Measurements from ENCODE around the gene COL4A5.
"Not testable (repeated sequence)": the region's sequence is repeated elsewhere in the genome, so short reads cannot be mapped to it uniquely, and the experiment has no call there.

The COL4A5 gene

GRCh38 chrX:108439426-108439942 lies at the start of gene COL4A5:
TSS of gene COL4A5 (plus strand) at chrX:108439838. CDS start at chrX:108440126, 288 bp downstream.
- no peak for DNase-seq

- DNase-seq: not testable (repeated sequence)
These were observed 48.5 kb upstream of the COL4A5 start for GRCh38 chrX:108390976-108391717.

DNA sequence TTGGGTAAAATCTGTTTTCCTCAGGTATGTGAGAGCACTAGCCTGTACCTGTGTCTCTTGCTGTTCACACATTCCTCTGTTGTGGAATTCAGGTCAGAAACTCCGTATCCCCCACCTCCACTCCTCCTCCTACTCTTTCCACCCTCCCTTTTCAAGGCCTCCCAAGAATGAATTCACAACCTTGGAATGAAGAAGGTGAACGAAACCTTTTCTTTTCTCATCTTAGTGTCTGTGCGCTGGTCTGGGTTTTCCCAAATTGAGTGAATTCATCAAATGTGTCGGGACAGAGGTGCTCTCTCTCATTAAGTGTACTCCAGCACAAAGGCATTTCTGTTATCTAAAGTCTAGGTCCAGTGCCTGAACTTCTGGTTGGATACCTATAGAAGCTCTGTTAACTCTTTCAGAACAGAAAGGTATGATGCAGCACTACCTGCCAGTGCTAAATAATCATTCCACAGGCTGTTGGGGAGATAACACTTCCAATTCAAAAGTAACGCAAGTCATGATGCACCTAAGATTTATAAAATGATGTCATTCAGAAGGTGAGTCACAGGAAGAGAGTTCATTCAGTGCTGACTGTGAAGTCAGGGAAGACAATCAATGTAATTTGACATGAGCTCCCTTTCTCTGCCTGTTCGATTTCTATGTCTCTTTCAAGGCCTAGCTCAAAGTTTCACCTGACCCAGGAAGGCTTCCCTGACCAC lies 43.3 kb upstream of the COL4A5 start:
- no peak for DNase-seq

GRCh38 chrX:108396986-108397385 lies 42.7 kb upstream of the COL4A5 start:
- DNase-seq: no peak

GRCh38 chrX:108397627-108398391 lies 41.8 kb upstream of the COL4A5 start:
- DNase-seq: no peak

GRCh38 chrX:108399418-108400165 lies 40.0 kb upstream of the COL4A5 start:
- no peak for DNase-seq

- no peak for DNase-seq
These were observed 26.9 kb upstream of the COL4A5 start for GRCh38 chrX:108412783-108413182.

GRCh38 chrX:108415146-108415545 lies 24.5 kb upstream of the COL4A5 start:
- no peak for DNase-seq

DNA sequence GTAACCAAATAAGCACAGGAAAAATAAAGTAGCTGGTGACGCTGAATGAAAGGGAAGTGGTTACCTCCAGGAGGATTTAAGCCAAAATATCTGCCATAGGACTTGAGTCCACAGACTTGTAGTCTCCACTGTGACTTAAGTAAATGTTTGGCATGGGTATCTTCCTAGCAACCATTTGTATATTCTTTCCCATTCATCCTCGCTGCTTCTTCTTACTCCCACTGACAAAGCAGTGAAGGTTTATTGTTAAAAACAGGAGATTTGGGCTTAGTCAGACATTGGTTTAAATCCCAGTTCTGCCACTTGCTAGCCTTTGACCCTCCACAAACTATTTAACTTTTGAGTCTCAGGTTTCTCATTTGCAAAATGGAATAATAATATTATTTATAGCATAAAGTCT lies 23.7 kb upstream of the COL4A5 start:
- DNase-seq: no peak

DNA sequence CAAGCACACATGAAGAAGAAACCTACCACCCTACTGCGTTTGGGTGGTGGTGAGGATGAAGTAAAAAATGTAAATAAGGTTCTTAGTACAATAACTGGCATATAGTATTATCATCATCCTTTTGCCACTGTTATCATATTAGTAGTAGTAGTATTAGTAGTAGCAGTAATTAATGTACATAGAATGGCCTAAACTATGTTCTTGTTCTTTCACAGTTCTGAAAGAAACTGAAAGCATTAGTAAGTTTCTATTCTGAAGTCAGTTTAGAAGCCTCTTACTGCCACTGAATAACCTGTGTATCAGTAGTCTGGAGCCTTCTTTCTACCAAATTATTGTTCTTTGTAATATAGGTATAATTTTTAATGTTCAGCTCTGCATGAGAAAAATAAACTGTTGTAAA lies 22.4 kb upstream of the COL4A5 start:
- no peak for DNase-seq

GRCh38 chrX:108419401-108419800 lies 20.2 kb upstream of the COL4A5 start:
- DNase-seq: no peak

GRCh38 chrX:108420481-108420880 lies 19.2 kb upstream of the COL4A5 start:
- no peak for DNase-seq

- DNase-seq: no peak
These were observed 13.4 kb upstream of the COL4A5 start for GRCh38 chrX:108426262-108426661.

DNA sequence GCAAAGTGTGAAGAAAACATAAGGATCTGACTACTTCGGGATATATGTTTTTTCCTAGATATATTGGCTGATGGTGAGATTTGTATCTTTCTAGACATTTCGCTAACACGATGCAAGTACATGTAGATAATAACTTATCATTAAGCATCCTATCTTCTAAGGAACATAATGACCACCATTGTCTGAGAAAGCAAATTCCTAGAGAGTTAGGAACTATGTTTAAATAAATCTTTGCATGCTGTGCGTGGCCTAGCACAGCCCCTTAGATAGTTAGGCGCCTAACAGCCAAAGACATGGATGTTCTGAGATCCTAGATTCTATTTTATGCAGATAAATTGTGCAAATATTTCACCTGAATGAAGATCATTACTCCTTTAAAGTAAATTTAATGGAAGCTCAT lies 4.4 kb upstream of the COL4A5 start:
- no peak for DNase-seq

- no peak for DNase-seq
These were observed 2.1 kb upstream of the COL4A5 start for GRCh38 chrX:108437349-108438109.

DNA sequence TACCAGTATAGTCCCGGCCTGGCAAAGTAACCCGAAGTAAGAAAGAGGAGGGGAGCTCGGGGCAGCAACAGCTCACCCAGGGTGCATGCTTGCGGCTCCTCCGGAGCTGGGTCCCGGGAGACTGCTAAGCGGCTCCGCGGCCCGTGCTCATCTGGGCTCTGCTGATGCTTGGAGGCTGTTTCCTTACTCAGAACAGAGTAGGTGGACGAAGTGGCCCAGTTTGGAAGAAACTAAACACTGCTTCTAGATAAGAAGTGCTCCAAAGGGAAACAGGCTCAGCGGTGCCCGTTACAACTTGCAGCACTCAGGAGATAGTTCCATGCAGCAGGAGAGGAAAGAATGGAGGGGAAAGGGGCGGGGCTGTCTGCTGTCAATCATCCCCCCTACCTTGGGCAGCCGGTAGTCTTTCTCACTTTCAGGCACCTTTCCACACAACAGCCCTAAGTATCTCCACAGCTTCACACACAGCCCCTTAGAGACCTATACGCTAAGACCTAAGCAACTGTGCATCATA lies 1.5 kb upstream of the COL4A5 start, which contains the start of gene COL4A6:
Gene COL4A6, minus strand, starts transcription at position 313 of the 514 bp plus-strand sequence. Its CDS starts 226 bp downstream, at position 87.
- DNase-seq: no peak

- no peak for DNase-seq
These were observed 491 bp downstream of the COL4A5 start for GRCh38 chrX:108439961-108440696.

GRCh38 chrX:108442901-108443464 lies 3.3 kb downstream of the COL4A5 start:
- no peak for DNase-seq

GRCh38 chrX:108447303-108447702 lies 7.7 kb downstream of the COL4A5 start:
- no peak for DNase-seq

GRCh38 chrX:108453841-108454240 lies 14.2 kb downstream of the COL4A5 start:
- no peak for DNase-seq
